ENCODE data around the gene SBNO1.

DNA sequence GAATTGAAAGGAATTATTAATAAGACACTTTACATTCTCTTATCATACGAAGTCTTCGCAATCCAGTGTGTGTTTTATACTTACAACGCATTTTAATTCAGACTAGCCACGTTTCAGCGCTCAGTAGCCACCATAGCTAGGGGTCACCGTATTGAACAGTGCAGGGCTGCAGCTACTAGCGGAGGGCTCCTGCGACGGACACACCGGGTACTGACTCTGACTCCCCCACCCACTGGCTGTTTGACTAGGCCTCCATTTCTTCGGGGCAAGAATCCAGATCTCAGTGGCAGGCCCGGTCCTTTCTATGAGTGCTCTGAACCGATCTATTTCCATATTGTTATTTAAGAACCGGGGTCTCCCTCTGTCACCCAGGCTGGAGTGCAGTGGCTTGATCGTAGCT, 91.5 kb downstream of the SBNO1 start:
- TF ChIP-seq, protein P1, sequence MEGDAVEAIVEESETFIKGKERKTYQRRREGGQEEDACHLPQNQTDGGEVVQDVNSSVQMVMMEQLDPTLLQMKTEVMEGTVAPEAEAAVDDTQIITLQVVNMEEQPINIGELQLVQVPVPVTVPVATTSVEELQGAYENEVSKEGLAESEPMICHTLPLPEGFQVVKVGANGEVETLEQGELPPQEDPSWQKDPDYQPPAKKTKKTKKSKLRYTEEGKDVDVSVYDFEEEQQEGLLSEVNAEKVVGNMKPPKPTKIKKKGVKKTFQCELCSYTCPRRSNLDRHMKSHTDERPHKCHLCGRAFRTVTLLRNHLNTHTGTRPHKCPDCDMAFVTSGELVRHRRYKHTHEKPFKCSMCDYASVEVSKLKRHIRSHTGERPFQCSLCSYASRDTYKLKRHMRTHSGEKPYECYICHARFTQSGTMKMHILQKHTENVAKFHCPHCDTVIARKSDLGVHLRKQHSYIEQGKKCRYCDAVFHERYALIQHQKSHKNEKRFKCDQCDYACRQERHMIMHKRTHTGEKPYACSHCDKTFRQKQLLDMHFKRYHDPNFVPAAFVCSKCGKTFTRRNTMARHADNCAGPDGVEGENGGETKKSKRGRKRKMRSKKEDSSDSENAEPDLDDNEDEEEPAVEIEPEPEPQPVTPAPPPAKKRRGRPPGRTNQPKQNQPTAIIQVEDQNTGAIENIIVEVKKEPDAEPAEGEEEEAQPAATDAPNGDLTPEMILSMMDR (IDR thresholded peaks at IDR 0.05; ENCODE audit: insufficient read depth, low read length, poor library complexity, severe bottlenecking), result no peak
- no peak for TF ChIP-seq EZH2phosphoT487 (conservative IDR thresholded peaks at IDR 0.05; ENCODE audit: low read length)
